Right atrium auricular region (tissue), 2 donors: ENCODE data around the gene DERA. TPM values are rescaled to one million over a fixed set of nuclear protein-coding genes. Genes with fewer than 3 reads are reported as not detected.
"Not testable (repeated sequence)": the region's sequence is repeated elsewhere in the genome, so short reads cannot be mapped to it uniquely, and the experiment has no call there.

Experiments
- DNase-seq: peaks from one replicate; pipeline ENCODE4 v3.0.0-alpha.2; 2019; ENCODE audit warnings: low spot score
- H3K27ac ChIP-seq, 2 donors: fragments of 200-600 bp; sonication (generic); 1 replicate in 1 of 2; 2 replicates in 1 of 2; pipeline ENCODE4 v1.5.1; 2016 to 2019
- H3K27me3 ChIP-seq, 2 donors: fragments of 200-600 bp; sonication (generic); one replicate each; pipeline versions ENCODE4 v1.5.1 to v1.6.0; 2017 to 2019
- H3K36me3 ChIP-seq: fragments of 200-600 bp; sonication (generic); one replicate; pipeline ENCODE4 v1.5.1; 2016
- H3K4me1 ChIP-seq, 2 donors: fragments of 200-600 bp; sonication (generic); one replicate each; pipeline versions ENCODE4 v1.5.1 to v1.6.0; 2017 to 2019
- H3K4me3 ChIP-seq, 2 donors: fragments of 200-600 bp; sonication (generic); 1 replicate in 1 of 2; 2 replicates in 1 of 2; pipeline ENCODE4 v1.5.1; 2017 to 2019; ENCODE audit warnings: mild to moderate bottlenecking in 1 of 2, moderate library complexity in 1 of 2
- H3K9me3 ChIP-seq, 2 donors: fragments of 200-600 bp; sonication (generic); one replicate each; pipeline ENCODE4 v1.5.1; 2019
- total RNA-seq, 2 donors: library from RNA; depleted of rRNA; stranded (reverse); fragments of >200 nt; gene quantifications; one replicate each; pipeline ENCODE4 v1.1.0, GENCODE V29; 2016
- TF ChIP-seq, protein P1 (sequence below), 2 donors: fragments of 200-600 bp; sonication (generic); IDR thresholded peaks; one replicate each; pipeline ENCODE4 v1.5.1; 2019; ENCODE audit warnings: antibody characterized with exemption in 2 of 2

Gene DERA
- total RNA-seq, 2 donors from 2014 or later, result 20.0 to 20.8 TPM

- Histone ChIP-seq H3K4me1 (no peaks in the 10 kb centered on the region), H3K36me3 (peaks cover 42% of the 10 kb centered on the region), H3K9me3 (no peaks in the 10 kb centered on the region), H3K27me3 (no peaks in the 10 kb centered on the region), H3K4me3 (no peak overlapping the region), H3K27ac (no peak overlapping the region)
- TF ChIP-seq, protein P1, sequence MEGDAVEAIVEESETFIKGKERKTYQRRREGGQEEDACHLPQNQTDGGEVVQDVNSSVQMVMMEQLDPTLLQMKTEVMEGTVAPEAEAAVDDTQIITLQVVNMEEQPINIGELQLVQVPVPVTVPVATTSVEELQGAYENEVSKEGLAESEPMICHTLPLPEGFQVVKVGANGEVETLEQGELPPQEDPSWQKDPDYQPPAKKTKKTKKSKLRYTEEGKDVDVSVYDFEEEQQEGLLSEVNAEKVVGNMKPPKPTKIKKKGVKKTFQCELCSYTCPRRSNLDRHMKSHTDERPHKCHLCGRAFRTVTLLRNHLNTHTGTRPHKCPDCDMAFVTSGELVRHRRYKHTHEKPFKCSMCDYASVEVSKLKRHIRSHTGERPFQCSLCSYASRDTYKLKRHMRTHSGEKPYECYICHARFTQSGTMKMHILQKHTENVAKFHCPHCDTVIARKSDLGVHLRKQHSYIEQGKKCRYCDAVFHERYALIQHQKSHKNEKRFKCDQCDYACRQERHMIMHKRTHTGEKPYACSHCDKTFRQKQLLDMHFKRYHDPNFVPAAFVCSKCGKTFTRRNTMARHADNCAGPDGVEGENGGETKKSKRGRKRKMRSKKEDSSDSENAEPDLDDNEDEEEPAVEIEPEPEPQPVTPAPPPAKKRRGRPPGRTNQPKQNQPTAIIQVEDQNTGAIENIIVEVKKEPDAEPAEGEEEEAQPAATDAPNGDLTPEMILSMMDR (IDR thresholded peaks at IDR 0.05), result no peak
- no peak for DNase-seq
Observed at GRCh38 chr12:15893260-15893659, 17.9 kb upstream of the DERA start.

DNA sequence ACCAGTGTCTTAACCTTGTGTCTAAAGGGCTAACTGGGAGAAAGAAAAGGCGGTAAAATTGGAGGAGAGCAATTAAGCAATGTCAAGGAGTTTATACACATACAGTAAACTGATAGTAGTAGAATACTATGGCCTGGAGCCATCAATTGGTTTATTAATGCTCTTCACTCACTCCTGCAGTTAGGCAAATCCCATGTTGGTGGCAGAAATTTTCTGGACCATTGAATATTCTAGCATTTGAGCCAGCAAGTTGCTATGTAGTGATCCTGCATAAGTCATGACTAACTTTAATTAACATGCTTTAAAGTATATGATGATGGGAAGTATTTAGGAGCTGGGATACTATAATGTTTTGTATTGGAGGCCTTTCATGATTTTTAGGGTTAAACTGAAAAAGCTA, 14.3 kb upstream of the DERA start:
- no peaks in the 10 kb centered on the region for H3K9me3 ChIP-seq
- peaks cover 59% of the 10 kb centered on the region for H3K36me3 ChIP-seq
- H3K27ac ChIP-seq, result no peak overlapping the region
- TF ChIP-seq, protein P1 (IDR thresholded peaks at IDR 0.05), result no peak
- no peak for DNase-seq
- no peak overlapping the region for H3K4me3 ChIP-seq
- H3K27me3 ChIP-seq, result no peaks in the 10 kb centered on the region
- no peaks in the 10 kb centered on the region for H3K4me1 ChIP-seq

DNA sequence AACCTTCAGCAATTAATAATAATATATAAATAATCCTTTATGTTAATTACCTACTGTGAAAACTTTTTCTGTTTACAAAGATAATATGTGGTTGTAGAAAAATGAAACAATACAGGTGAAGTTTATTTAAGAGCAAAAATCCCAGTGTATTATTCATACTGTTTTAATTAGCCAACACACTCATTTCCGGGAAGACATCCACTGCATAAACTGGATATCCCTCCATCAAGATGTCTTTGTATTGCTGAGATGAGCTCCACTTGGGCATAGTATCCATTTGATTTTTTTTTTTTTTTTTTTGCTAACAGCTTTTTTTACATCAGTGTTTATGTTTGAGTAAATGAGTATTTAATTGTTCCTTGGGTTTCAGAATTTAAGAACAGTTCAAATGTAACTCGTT, 13.7 kb upstream of the DERA start:
- no peak for DNase-seq
- TF ChIP-seq, protein P1 (IDR thresholded peaks at IDR 0.05), result no peak
- H3K4me3 ChIP-seq, result no peak overlapping the region
- peaks cover 65% of the 10 kb centered on the region for H3K36me3 ChIP-seq
- no peak overlapping the region for H3K27ac ChIP-seq
- H3K27me3 ChIP-seq, result no peaks in the 10 kb centered on the region
- H3K4me1 ChIP-seq, result no peaks in the 10 kb centered on the region
- no peaks in the 10 kb centered on the region for H3K9me3 ChIP-seq

DNA sequence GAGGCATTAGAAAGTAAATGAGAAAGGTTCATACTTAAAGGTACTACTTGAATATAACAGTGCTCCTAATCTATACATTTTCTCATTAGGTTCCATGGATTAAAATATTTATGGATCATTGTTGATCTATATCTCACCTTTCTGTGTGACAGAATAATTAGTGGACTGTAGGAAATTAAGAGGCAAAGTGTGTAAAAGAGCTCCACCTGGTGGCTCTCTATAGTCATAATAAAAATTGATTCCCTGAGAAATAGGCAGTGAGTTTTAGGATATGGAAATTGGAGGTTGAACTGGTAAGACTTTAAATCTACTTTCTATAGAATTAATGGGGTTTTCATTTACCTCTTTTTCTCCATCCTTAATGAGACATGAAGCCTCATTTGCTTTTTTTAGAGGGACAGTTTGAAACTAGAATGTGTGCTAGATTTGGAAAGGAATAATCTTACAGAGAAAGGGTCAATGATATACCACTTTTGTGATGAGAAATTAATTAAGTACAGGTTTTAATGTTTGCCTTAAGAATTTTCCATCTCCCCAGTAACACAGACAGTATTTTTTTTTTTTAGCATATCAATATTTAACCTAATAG, 11.8 kb upstream of the DERA start:
- Histone ChIP-seq H3K4me1 (no peaks in the 10 kb centered on the region), H3K27me3 (no peaks in the 10 kb centered on the region), H3K9me3 (no peaks in the 10 kb centered on the region), H3K27ac (no peak overlapping the region), H3K4me3 (no peak overlapping the region), H3K36me3 (peaks cover 78% of the 10 kb centered on the region)
- DNase-seq, result no peak
- TF ChIP-seq, protein P1 (IDR thresholded peaks at IDR 0.05), result peak; percentile 27 to 74

DNA sequence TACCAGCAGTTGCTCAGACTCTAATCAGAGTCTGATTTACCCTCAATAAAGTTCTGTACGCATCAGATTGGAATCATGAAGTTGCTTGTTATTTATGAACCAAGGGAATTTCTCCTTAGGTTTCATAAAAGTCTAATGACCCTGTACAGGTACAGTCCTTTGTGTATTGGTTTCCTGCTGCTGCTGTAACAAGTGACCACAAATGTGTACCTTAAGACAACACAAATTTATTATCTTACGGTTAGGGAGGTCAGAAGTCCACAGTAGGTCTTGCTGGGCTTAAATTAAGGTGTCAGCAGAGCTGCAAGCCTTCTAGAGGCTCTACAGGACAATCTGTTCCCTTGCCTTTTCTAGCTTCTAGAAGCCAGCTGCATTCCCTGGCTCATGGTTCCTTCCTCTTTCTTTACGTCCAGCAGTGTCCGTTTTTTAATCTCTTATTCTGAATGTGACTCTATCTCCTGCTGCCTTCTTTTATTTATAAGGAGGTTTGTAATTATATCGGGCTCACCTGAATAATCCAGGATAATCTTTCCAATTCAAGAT, 6.7 kb upstream of the DERA start:
- TF ChIP-seq, protein P1 (IDR thresholded peaks at IDR 0.05), result no peak
- DNase-seq, result no peak
- no peak overlapping the region for H3K27ac ChIP-seq
- H3K9me3 ChIP-seq, result no peaks in the 10 kb centered on the region
- peaks cover 68% of the 10 kb centered on the region for H3K36me3 ChIP-seq
- no peaks in the 10 kb centered on the region for H3K4me1 ChIP-seq
- no peak overlapping the region for H3K4me3 ChIP-seq
- H3K27me3 ChIP-seq, result no peaks in the 10 kb centered on the region

GRCh38 chr12:15910468-15910863, 666 bp upstream of the DERA start:
- Histone ChIP-seq H3K27me3 (no peaks in the 10 kb centered on the region), H3K27ac (peak overlapping the region in 1 of 2 donors; percentile 79)
- no peak for DNase-seq

GRCh38 chr12:15911931-15912330, 799 bp downstream of the DERA start:
- not testable (repeated sequence) for H3K4me1 ChIP-seq, H3K27me3 ChIP-seq, DNase-seq, H3K9me3 ChIP-seq, H3K36me3 ChIP-seq
- peak overlapping the region; percentile 79 to 91 for H3K27ac ChIP-seq
- H3K4me3 ChIP-seq, result peak overlapping the region; percentile 75 to 81

More at GRCh38 chr12:15910468-15910863, 666 bp upstream of the DERA start:
- Histone ChIP-seq H3K4me3 (peak overlapping the region in 1 of 2 donors; percentile 81), H3K4me1 (peaks cover 0 to 4% of the 10 kb centered on the region in 2 donors), H3K9me3 (no peaks in the 10 kb centered on the region), H3K36me3 (peaks cover 12% of the 10 kb centered on the region)
- TF ChIP-seq, protein P1 (IDR thresholded peaks at IDR 0.05), result no peak

GRCh38 chr12:15914131-15914530, 3.0 kb downstream of the DERA start:
- not testable (repeated sequence) for H3K4me3 ChIP-seq, H3K4me1 ChIP-seq, H3K36me3 ChIP-seq, H3K27me3 ChIP-seq, H3K27ac ChIP-seq, DNase-seq, H3K9me3 ChIP-seq
